NCI-H1105 (cell line): ENCODE measurements around the gene UNC80.
A peak's percentile ranks its signal among the peaks of the same experiment; 100 is the strongest.

Experiments used
- DNase-seq: peaks from one replicate; lab custom pipeline; 2025; lab: John Stamatoyannopoulos, UW

UNC80 gene

GRCh38 chr2:209969692-209970091, 198.1 kb downstream of the UNC80 start:
- DNase-seq = no peak

GRCh38 chr2:209970271-209970670, 198.6 kb downstream of the UNC80 start:
- no peak for DNase-seq

DNA sequence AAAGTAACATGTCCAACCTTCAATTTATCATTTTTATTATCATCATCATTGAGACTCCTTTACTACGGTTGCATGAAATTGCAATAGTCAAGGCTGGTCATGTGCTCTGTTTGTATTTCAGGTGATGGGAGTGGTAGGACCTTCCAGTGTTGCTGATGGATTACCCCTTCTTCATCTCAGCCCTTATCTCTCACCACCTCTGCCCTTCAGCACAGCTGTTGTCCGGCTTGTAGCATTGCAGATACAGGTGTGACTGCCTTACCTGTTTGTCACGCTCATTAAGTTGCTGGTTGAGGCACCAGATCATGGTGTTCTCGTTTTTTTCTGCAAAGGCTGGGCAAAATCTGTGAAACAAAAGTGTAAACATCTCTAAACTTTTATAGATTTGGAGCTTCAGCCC, 199.1 kb downstream of the UNC80 start:
- DNase-seq = no peak

GRCh38 chr2:209973328-209973727, 201.7 kb downstream of the UNC80 start:
- no peak for DNase-seq

GRCh38 chr2:209974576-209974975, 202.9 kb downstream of the UNC80 start:
- no peak for DNase-seq

- no peak for DNase-seq
These were observed 205.2 kb downstream of the UNC80 start for GRCh38 chr2:209976698-209977385.

- peak; percentile 38 for DNase-seq
These were observed 206.0 kb downstream of the UNC80 start for GRCh38 chr2:209977386-209978239.

GRCh38 chr2:209984291-209984690, 212.7 kb downstream of the UNC80 start:
- DNase-seq = no peak

GRCh38 chr2:209985874-209986273, 214.2 kb downstream of the UNC80 start:
- DNase-seq = no peak

DNA sequence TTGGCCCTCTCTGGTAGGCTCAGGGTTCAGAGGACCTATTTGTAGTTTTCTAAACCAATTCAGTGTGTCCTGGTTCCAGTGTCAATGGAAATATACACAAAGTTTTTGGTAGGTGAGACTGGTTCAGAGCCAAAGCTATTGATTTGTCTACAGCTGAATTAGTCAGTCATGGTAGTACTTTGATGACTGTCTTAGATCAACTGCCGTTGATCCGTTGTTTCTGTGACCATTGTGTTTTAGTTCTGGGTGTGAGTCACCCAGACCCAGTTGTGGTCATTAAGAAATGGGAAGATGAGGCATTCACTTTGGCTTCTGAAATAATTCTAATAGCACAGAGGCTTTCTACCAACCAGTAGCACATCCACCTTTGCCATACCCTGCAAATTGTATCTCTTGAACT, 214.8 kb downstream of the UNC80 start:
- DNase-seq = no peak

- no peak for DNase-seq
These were observed 216.4 kb downstream of the UNC80 start for GRCh38 chr2:209988010-209988409.

GRCh38 chr2:209990838-209991237, 219.2 kb downstream of the UNC80 start:
- no peak for DNase-seq

GRCh38 chr2:209993968-209994367, 222.3 kb downstream of the UNC80 start:
- no peak for DNase-seq

DNA sequence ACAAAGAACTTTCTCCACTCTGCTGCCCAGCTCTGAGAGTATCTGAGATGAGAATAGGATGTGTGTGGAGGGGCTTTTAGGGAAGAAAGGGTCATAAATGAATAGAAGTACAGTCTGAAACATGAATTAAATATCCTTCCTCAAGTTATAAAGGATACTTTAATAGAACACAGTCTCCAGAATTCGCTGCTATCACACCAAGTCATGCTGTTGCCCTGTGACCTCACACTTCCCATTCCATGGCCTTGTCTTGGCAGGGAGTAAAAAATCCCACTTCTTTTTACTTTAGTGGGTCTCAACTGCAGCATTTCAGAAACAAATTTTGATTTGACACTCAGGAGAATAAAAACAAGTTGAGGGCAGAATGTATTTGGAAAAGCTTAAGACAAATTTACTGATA, 227.0 kb downstream of the UNC80 start:
- no peak for DNase-seq

DNA sequence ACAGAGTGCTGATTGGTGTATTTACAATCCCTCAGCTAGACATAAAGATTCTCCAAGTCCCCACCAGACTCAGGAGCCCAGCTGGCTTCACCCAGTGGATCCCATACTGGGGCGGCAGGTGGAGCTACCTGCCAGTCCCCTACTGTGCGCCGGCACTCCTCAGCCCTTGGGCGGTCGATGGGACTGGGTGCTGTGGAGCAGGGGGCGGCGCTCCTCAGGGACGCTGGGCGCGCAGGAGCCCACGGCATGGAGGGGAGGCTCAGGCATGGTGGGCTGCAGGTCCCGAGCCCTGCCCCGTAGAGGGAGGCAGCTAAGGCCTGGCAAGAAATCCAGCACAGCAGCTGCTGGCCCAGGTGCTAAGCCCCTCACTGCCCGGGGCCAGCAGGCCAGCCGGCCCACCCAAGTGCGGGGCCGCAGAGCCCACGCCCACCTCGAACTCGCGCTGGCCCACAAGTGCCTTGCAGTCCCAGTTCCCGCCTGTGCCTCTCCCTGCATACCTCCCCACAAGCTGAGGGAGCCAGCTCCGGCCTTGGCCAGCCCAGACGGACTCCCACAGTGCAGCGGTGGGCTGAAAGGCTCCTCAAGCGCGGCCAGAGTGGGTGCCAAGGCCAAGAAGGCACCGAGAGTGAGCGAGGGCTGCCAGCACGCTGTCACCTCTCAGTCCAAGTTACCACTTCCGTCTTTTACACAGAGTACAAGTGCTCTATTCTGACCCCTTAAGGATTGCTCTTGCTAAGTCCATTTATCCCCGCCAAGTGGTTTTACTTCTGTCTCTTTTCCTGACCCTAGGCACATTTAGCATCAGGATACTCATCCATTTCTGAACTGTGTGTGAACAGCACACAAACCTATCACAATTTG, 229.1 kb downstream of the UNC80 start:
- DNase-seq = no peak

DNA sequence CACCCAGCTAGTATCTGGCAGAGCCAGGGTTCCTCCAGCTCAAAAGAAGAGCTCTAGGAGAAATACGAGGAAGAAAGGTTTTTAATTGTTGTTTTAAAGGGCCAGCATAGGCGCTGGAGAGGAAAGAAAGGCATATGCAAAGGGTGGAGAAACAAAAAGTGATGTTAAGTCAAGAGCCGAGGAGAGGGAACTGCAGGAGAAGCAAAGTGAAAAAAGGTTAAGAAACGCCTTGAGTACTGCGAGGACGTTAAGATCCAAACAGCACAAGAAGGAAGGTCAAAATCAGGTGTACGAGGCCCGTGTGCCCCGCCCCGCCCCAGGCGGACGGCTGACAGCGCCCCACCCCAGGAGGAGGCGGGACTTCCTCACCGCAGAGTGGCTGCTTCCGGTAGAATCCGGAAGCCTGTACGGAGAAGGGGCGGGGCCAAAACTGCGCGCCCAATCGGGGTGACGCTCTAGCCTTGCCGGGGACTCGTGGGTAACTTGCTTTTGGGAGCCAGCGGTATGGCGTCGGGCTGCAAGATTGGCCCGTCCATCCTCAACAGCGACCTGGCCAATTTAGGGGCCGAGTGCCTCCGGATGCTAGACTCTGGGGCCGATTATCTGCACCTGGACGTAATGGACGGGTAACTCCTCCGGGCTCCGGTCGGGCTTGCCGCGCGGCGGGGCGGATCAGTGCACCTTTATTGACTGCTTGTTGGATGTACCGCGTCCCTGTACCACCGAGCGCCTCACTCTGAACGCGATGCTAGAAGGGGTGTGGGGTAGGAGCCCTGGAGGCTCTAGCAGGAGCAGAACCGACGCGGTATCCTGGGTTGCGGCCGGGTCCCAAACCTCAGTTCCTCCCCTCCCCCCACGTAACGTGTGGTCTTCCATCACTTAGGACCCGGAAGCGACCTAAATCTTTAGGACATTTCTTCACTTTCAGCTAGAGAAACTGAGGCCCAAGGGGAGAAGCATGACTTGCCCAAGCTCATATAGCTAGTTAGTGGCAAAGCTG, 230.8 kb downstream of the UNC80 start, which contains the start of gene RPE:
Gene RPE, plus strand, starts transcription at position 481 of the 1,000 bp plus-strand sequence. Its CDS starts 24 bp downstream, at position 505.
- DNase-seq = peak; percentile 90

- no peak for DNase-seq
These were observed 231.7 kb downstream of the UNC80 start for GRCh38 chr2:210003359-210003758.

- DNase-seq = no peak
These were observed 233.2 kb downstream of the UNC80 start for GRCh38 chr2:210004881-210005280.

- no peak for DNase-seq
These were observed 236.3 kb downstream of the UNC80 start for GRCh38 chr2:210007895-210008294.

GRCh38 chr2:210009126-210009525, 237.5 kb downstream of the UNC80 start:
- no peak for DNase-seq

- no peak for DNase-seq
These were observed 238.3 kb downstream of the UNC80 start for GRCh38 chr2:210009896-210010295.
